ENCODE results near the gene PACSIN2.
"Not testable (repeated sequence)": the region's sequence is repeated elsewhere in the genome, so short reads cannot be mapped to it uniquely, and the experiment has no call there.

Gene PACSIN2

GRCh38 chr22:42997582-42998090 is 17.3 kb downstream of the PACSIN2 start:
- peak overlapping the region; percentile 32 to 100 (median 71); a peak in 21 of 22 replicates for H3K4me2 ChIP-seq

DNA sequence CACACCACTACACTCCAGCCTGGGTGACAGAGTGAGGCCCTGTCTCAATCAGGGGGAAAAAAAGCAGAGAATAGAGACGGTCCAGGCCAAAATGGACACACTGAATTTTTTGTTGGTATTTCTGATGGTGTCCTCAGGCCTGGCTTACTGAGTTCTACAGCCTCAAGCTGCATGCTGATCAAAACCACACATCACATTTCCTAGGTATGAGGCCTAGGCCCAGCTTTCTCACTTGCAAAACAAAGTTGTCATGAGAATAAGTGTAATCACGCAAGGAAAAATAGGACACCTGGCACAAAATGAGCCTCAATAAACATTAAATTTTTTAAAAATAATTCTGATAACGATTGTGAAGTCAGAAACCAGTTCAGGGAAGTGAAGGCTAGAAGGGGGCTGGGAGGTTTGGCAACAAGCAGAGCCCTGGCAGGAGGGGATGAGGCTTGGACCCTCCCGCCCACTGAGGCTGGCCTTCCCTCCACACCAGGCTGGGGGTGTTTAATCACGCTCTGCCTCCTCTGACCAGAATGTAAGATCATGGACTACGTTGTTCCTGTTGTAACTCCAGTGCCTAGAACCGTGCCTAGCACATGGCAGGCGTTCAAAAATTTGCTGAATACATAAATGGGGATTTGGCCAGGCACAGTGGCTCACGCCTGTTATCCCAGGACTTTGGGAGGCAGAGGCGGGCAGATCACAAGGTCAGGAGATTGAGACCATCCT is 18.1 kb downstream of the PACSIN2 start:
- no peak for TF ChIP-seq Cebpa-rat (IDR thresholded peaks at IDR 0.05)
- Histone ChIP-seq H3K27ac (peak overlapping the region; percentile 24 to 97 (median 84); a peak in 19 of 22 replicates), H3K36me3 (peaks cover 0 to 45% (median 29%) of the 10 kb centered on the region in 11 experiments; a peak in 18 of 22 replicates), H3K4me3 (no peak overlapping the region), H3K4me2 (peak overlapping the region in 7 of 11 experiments; percentile 56 to 100 (median 96); a peak in 13 of 22 replicates), H3K9ac (peak overlapping the region in 6 of 11 experiments; percentile 74 to 86 (median 82); a peak in 11 of 22 replicates), H4K20me1 (peaks cover 11 to 100% (median 62%) of the 10 kb centered on the region in 11 experiments; a peak in 20 of 22 replicates), H3K27me3 (no peaks in the 10 kb centered on the region), H3K9me3 (replicated peaks in 1 of 11) (peaks cover 0 to 45% (median 31%) of the 10 kb centered on the region in 11 experiments; a peak in 18 of 22 replicates), H3K4me1 (peaks cover 54 to 98% (median 92%) of the 10 kb centered on the region in 10 experiments)

More at GRCh38 chr22:42997582-42998090, 17.3 kb downstream of the PACSIN2 start:
- H3K36me3 ChIP-seq = peaks cover 0 to 37% (median 21%) of the 10 kb centered on the region in 11 experiments; a peak in 17 of 22 replicates
- H3K9me3 ChIP-seq (replicated peaks in 1 of 11) = peaks cover 0 to 38% (median 24%) of the 10 kb centered on the region in 11 experiments; a peak in 17 of 22 replicates
- H3K27me3 ChIP-seq = no peaks in the 10 kb centered on the region
- H3K9ac ChIP-seq = peak overlapping the region in 4 of 11 experiments; percentile 10 to 40 (median 38); a peak in 4 of 22 replicates
- no peak overlapping the region for H3K4me3 ChIP-seq
- peaks cover 62 to 100% (median 97%) of the 10 kb centered on the region in 10 experiments for H3K4me1 ChIP-seq
- no peak for TF ChIP-seq Cebpa-rat (IDR thresholded peaks at IDR 0.05)
- H3K27ac ChIP-seq = peak overlapping the region in 10 of 11 experiments; percentile 20 to 97 (median 46); a peak in 20 of 22 replicates
- peaks cover 15 to 100% (median 71%) of the 10 kb centered on the region in 11 experiments; a peak in 20 of 22 replicates for H4K20me1 ChIP-seq

DNA sequence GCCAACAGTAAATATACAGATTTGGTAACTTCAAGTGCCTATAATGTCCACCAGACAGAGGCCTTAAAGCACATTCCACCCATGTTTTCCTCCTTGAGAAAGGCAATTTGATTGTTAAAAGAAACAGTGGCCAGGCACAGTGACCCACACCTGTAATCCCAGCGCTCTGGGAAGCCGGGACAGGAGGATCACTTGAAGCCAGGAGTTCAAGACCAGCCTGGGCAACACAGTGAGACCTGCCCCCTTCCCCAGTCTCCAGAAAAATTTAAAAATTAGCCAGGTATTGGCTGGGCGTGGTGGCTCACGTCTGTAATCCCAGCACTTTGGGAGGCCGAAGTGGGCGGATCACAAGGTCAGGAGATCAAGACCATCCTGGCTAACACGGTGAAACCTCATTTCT is 19.3 kb downstream of the PACSIN2 start:
- H3K4me1 ChIP-seq = peaks cover 42 to 98% (median 87%) of the 10 kb centered on the region in 10 experiments
- H4K20me1 ChIP-seq = peaks cover 5 to 98% (median 59%) of the 10 kb centered on the region in 11 experiments; a peak in 20 of 22 replicates
- peaks cover 0 to 45% (median 30%) of the 10 kb centered on the region in 11 experiments; a peak in 18 of 22 replicates for H3K36me3 ChIP-seq
- peaks cover 0 to 45% (median 31%) of the 10 kb centered on the region in 11 experiments; a peak in 18 of 22 replicates for H3K9me3 ChIP-seq (replicated peaks in 1 of 11)
- H3K4me2 ChIP-seq = peak overlapping the region in 10 of 11 experiments; percentile 39 to 100 (median 84); a peak in 20 of 22 replicates
- H3K4me3 ChIP-seq, H3K27me3 ChIP-seq: not testable (repeated sequence)
- H3K27ac ChIP-seq = peak overlapping the region; percentile 67 to 97 (median 84)
- peak overlapping the region; percentile 46 to 86 (median 74); a peak in 21 of 22 replicates for H3K9ac ChIP-seq

DNA sequence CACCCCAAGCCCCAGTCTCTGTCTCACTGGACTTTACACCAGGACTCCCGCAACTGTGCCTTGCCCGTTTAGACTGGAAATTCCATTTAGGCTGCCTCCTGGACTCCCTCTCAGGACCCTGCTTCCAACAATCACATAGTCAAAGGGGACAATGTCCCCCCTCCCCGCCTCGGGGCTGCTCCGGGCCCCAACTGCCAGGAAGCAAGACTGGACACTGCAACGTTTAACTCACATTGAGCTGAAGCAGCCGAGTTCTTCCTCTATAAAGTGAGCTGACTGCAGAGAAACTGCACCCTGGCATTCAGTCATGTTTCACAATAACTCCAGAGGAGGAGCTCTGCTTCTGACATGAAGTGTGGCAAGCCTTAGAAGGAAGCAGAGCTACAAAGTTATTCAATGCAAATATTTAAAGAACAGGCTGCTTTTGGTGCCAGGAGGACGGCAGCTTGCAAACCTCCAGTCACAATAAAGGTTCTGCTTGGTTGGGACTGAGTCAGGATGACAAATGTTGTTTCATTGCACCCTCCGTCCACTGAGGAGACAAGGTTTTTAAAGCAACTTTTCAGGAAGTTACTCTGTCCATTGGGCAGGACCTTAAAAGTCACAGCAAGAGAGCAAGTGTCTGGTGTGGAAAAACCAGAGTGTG is 19.9 kb downstream of the PACSIN2 start:
- Histone ChIP-seq H4K20me1 (peaks cover 11 to 98% (median 59%) of the 10 kb centered on the region in 11 experiments; a peak in 21 of 22 replicates), H3K27ac (peak overlapping the region; percentile 67 to 97 (median 84)), H3K9ac (peak overlapping the region; percentile 46 to 86 (median 74)), H3K4me1 (peaks cover 36 to 98% (median 87%) of the 10 kb centered on the region in 10 experiments), H3K4me2 (peak overlapping the region in 10 of 11 experiments; percentile 39 to 100 (median 84); a peak in 21 of 22 replicates), H3K36me3 (peaks cover 0 to 45% (median 30%) of the 10 kb centered on the region in 11 experiments; a peak in 18 of 22 replicates), H3K4me3 (peak overlapping the region in 7 of 10 experiments; percentile 3 to 56 (median 32); a peak in 9 of 20 replicates), H3K9me3 (replicated peaks in 1 of 11) (peaks cover 0 to 43% (median 31%) of the 10 kb centered on the region in 11 experiments; a peak in 18 of 22 replicates), H3K27me3 (no peaks in the 10 kb centered on the region)
- peak; percentile 68 to 97 (median 87); a peak in 21 of 22 replicates for TF ChIP-seq Cebpa-rat (IDR thresholded peaks at IDR 0.05)

DNA sequence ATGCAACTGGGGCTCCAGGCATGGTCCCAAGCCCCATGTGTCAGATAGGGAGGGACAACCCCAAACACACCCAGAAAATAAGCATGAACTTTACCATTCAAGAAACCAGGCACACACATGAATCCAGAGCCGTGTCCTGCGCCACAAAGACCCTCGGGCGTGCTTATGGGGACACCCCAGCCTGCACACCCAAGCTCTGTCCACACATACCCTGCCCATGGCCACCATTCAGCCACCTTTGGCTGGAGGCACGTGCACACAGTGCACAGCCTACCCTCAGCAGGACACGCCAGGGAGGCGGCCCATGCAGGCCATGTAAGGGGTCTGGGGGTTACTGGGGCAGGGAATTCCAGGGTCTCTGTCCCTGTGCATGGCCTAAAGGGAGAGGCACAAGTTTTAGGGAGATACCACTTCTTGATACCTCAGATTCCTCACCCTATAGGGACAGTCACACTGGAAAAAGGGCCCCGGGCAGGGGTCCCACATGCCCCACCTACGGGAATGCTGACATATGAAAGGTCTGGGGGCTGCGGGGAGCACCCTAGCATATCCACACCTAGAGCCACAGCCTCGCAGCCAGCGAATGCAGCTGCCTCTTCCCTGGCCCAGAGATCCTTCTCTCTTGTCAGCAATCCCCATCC is 20.6 kb downstream of the PACSIN2 start:
- peak overlapping the region; percentile 46 to 86 (median 74); a peak in 20 of 22 replicates for H3K9ac ChIP-seq
- H3K36me3 ChIP-seq = peaks cover 0 to 42% (median 29%) of the 10 kb centered on the region in 11 experiments; a peak in 18 of 22 replicates
- peaks cover 0 to 37% (median 27%) of the 10 kb centered on the region in 11 experiments; a peak in 18 of 22 replicates for H3K9me3 ChIP-seq (replicated peaks in 1 of 11)
- H3K27ac ChIP-seq = peak overlapping the region; percentile 67 to 97 (median 84)
- peaks cover 35 to 95% (median 80%) of the 10 kb centered on the region in 10 experiments for H3K4me1 ChIP-seq
- no peaks in the 10 kb centered on the region for H3K27me3 ChIP-seq
- peak overlapping the region in 10 of 11 experiments; percentile 39 to 100 (median 82); a peak in 21 of 22 replicates for H3K4me2 ChIP-seq
- TF ChIP-seq Cebpa-rat (IDR thresholded peaks at IDR 0.05) = no peak
- peak overlapping the region in 7 of 10 experiments; percentile 3 to 56 (median 32); a peak in 10 of 20 replicates for H3K4me3 ChIP-seq
- H4K20me1 ChIP-seq = peaks cover 14 to 96% (median 57%) of the 10 kb centered on the region in 11 experiments; a peak in 20 of 22 replicates

- Histone ChIP-seq H4K20me1 (peaks cover 20 to 96% (median 58%) of the 10 kb centered on the region in 11 experiments; a peak in 21 of 22 replicates), H3K9ac (peak overlapping the region in 9 of 11 experiments; percentile 64 to 86 (median 81); a peak in 16 of 22 replicates), H3K27me3 (no peaks in the 10 kb centered on the region), H3K4me1 (peaks cover 35 to 95% (median 78%) of the 10 kb centered on the region in 10 experiments), H3K4me2 (peak overlapping the region in 10 of 11 experiments; percentile 13 to 100 (median 82); a peak in 19 of 22 replicates), H3K9me3 (replicated peaks in 1 of 11) (peaks cover 0 to 30% (median 21%) of the 10 kb centered on the region in 11 experiments; a peak in 18 of 22 replicates), H3K36me3 (peaks cover 0 to 35% (median 27%) of the 10 kb centered on the region in 11 experiments; a peak in 18 of 22 replicates), H3K27ac (peak overlapping the region; percentile 67 to 97 (median 84)), H3K4me3 (peak overlapping the region in 6 of 10 experiments; percentile 10 to 56 (median 38); a peak in 10 of 20 replicates)
- peak in 3 of 11 experiments; percentile 11 to 46 (median 14); a peak in 1 of 22 replicates for TF ChIP-seq Cebpa-rat (IDR thresholded peaks at IDR 0.05)
Observed at GRCh38 chr22:42993651-42994275, 21.2 kb downstream of the PACSIN2 start.
